CD14-positive monocyte (primary cell): Measurements from ENCODE around the gene SOAT2. TPM values are rescaled to one million over a fixed set of nuclear protein-coding genes. Genes with fewer than 3 reads are reported as not detected.

Experiments
- DNase-seq, 3 donors: peaks; one replicate each; pipeline ENCODE4 v3.0.0-alpha.2; 2011 to 2022
- H2AFZ ChIP-seq: 2 replicates; pipeline ENCODE4 v1.6.0; 2012; ENCODE audit warnings: mild to moderate bottlenecking, low read depth, low read length, inconsistent platforms; ENCODE audit not compliant: insufficient read depth, poor library complexity, severe bottlenecking
- H3K27ac ChIP-seq, 2 donors: 1 replicate in 1 of 2; 2 replicates in 1 of 2; pipeline ENCODE4 v1.5.1; 2012 to 2013; ENCODE audit warnings: low read length in 2 of 2, control low read depth in 1 of 2, inconsistent platforms in 1 of 2, low read depth in 1 of 2, mild to moderate bottlenecking in 1 of 2
- H3K27me3 ChIP-seq, 2 donors: one replicate each; pipeline versions ENCODE4 v1.6.0 to v1.6.1; 2011 to 2013; ENCODE audit warnings: low read length in 2 of 2; ENCODE audit not compliant: control insufficient read depth in 2 of 2, insufficient read depth in 2 of 2
- H3K36me3 ChIP-seq, 2 donors: replicated peaks in 1 of 2; 1 replicate in 1 of 2; 2 replicates in 1 of 2; pipeline versions ENCODE4 v1.5.1 to v1.6.1; 2012 to 2013; ENCODE audit warnings: low read length in 2 of 2, control low read depth in 1 of 2, inconsistent platforms in 1 of 2, mild to moderate bottlenecking in 1 of 2; ENCODE audit not compliant: insufficient read depth in 2 of 2, control insufficient read depth in 1 of 2
- H3K4me1 ChIP-seq, 2 donors: 1 replicate in 1 of 2; 2 replicates in 1 of 2; pipeline versions ENCODE4 v1.5.1 to v1.6.1; 2012 to 2013; ENCODE audit warnings: low read length in 2 of 2, control low read depth in 1 of 2, inconsistent platforms in 1 of 2, mild to moderate bottlenecking in 1 of 2, moderate library complexity in 1 of 2; ENCODE audit not compliant: insufficient read depth in 2 of 2, control insufficient read depth in 1 of 2
- H3K4me2 ChIP-seq: replicated peaks from 2 replicates; pipeline ENCODE3; 2012; ENCODE audit warnings: low read length, moderate library complexity, mild to moderate bottlenecking; ENCODE audit not compliant: poor library complexity, severe bottlenecking; ENCODE audit errors: extremely low read depth
- H3K4me3 ChIP-seq, 3 experiments: fragments of 200-600 bp in 1 of 3; sonication (generic) in 1 of 3; replicated peaks in 1 of 3; 1 replicate in 2 of 3; 2 replicates in 1 of 3; pipeline ENCODE4 v1.5.1; 2011 to 2013; ENCODE audit warnings: low read length in 3 of 3, mild to moderate bottlenecking in 3 of 3, control low read depth in 2 of 3, low read depth in 2 of 3, inconsistent platforms in 1 of 3, moderate library complexity in 1 of 3
- H3K79me2 ChIP-seq: 2 replicates; pipeline ENCODE4 v1.6.0; 2012; ENCODE audit warnings: mild to moderate bottlenecking, control low read depth, inconsistent platforms, low read length, moderate library complexity; ENCODE audit not compliant: insufficient read depth
- H3K9ac ChIP-seq: 2 replicates; pipeline ENCODE4 v1.6.0; 2017; ENCODE audit warnings: low read length, mild to moderate bottlenecking; ENCODE audit not compliant: insufficient read depth, poor library complexity, severe bottlenecking
- H3K9me3 ChIP-seq, 2 donors: replicated peaks in 1 of 2; 1 replicate in 1 of 2; 2 replicates in 1 of 2; pipeline versions ENCODE4 v1.5.1 to v1.6.1; 2012 to 2013; ENCODE audit warnings: low read length in 2 of 2, control low read depth in 1 of 2; ENCODE audit not compliant: control insufficient read depth in 1 of 2, insufficient read depth in 1 of 2
- H4K20me1 ChIP-seq: 2 replicates; pipeline ENCODE4 v1.6.0; 2012; ENCODE audit warnings: mild to moderate bottlenecking, low read length, control low read depth, moderate library complexity; ENCODE audit not compliant: insufficient read depth
- H3K27ac Mint-ChIP-seq, 7 donors: one replicate each; pipeline ENCODE4 v1.8.0; 2020; ENCODE audit warnings: mild to moderate bottlenecking in 7 of 7, mixed read lengths in 7 of 7, moderate library complexity in 6 of 7, inconsistent platforms in 2 of 7
- H3K27me3 Mint-ChIP-seq, 3 donors: one replicate each; pipeline ENCODE4 v1.8.0; 2021 to 2022; ENCODE audit warnings: low read depth in 3 of 3, mild to moderate bottlenecking in 3 of 3, mixed read lengths in 3 of 3, moderate library complexity in 3 of 3, inconsistent platforms in 1 of 3
- H3K36me3 Mint-ChIP-seq, 2 donors: one replicate each; pipeline ENCODE4 v1.8.0; 2020; ENCODE audit warnings: mixed read lengths in 2 of 2, inconsistent platforms in 1 of 2, mild to moderate bottlenecking in 1 of 2
- H3K4me1 Mint-ChIP-seq: one replicate; pipeline ENCODE4 v1.8.0; 2020; ENCODE audit warnings: mild to moderate bottlenecking, mixed read lengths
- H3K4me3 Mint-ChIP-seq, 2 donors: one replicate each; pipeline ENCODE4 v1.8.0; 2020; ENCODE audit warnings: mild to moderate bottlenecking in 2 of 2, mixed read lengths in 2 of 2, moderate library complexity in 1 of 2
- H3K9me3 Mint-ChIP-seq, 7 donors: one replicate each; pipeline ENCODE4 v1.8.0; 2020 to 2022; ENCODE audit warnings: mixed read lengths in 7 of 7, mild to moderate bottlenecking in 6 of 7, moderate library complexity in 6 of 7, inconsistent platforms in 2 of 7
- CTCF ChIP-seq: fragments of 200-600 bp; IDR thresholded peaks from one replicate; pipeline ENCODE4 v1.8.0; 2022; ENCODE audit warnings: antibody characterized with exemption, mild to moderate bottlenecking
- WGBS: methylation state at CpG from one replicate; pipeline ENCODE4 v1.1.5; 2013; ENCODE audit warnings: missing lambda C conversion rate; ENCODE audit not compliant: insufficient coverage; 5-methylcytosine and 5-hydroxymethylcytosine counted together
- intact Hi-C, 2 donors: fragments of 100-400 bp; cut with micrococcal nuclease; formaldehyde crosslinking; loops; one replicate each; pipeline versions ENCODE4 v1.15.0 to v1.15.1; 2023
- polyA plus RNA-seq, 3 donors: library from polyadenylated mRNA; depleted of rRNA in 1 of 3; unstranded in 2 of 3; stranded (reverse) in 1 of 3; fragments of 300-500 nt in 2 of 3; fragments of >200 nt in 1 of 3; fragmentation: Illumina TruSeq in 2 of 3; gene quantifications; 1 replicate in 2 of 3; 2 replicates in 1 of 3; pipeline ENCODE4 v1.2.3, GENCODE V29; 2012 to 2021

The SOAT2 gene
- polyA plus RNA-seq, 3 donors: not detected

- DNase-seq: no peak
- H3K79me2 ChIP-seq: no peaks in the 10 kb centered on the region
- no peaks in the 10 kb centered on the region for H3K27me3 ChIP-seq
- Mint-ChIP-seq H3K27ac (no peak overlapping the region), H3K27me3 (peaks cover 0 to 3% (median 2%) of the 10 kb centered on the region in 3 donors), H3K4me3 (no peak overlapping the region), H3K4me1 (no peaks in the 10 kb centered on the region), H3K36me3 (peaks cover 0 to 4% of the 10 kb centered on the region in 2 donors), H3K9me3 (no peaks in the 10 kb centered on the region)
- no peak overlapping the region for H3K4me2 ChIP-seq
- no peaks in the 10 kb centered on the region for H4K20me1 ChIP-seq
- no peak for TF ChIP-seq CTCF
- no peak overlapping the region for H3K27ac ChIP-seq
- no peaks in the 10 kb centered on the region for H3K36me3 ChIP-seq
- no peak overlapping the region for H3K4me3 ChIP-seq
- no peak overlapping the region for H3K9ac ChIP-seq
- H3K4me1 ChIP-seq: no peaks in the 10 kb centered on the region
- intact Hi-C loops: no loop called here
- no peak overlapping the region for H2AFZ ChIP-seq
- H3K9me3 ChIP-seq: no peaks in the 10 kb centered on the region
Observed at GRCh38 chr12:53152390-53152789, 49.1 kb downstream of the SOAT2 start.

DNA sequence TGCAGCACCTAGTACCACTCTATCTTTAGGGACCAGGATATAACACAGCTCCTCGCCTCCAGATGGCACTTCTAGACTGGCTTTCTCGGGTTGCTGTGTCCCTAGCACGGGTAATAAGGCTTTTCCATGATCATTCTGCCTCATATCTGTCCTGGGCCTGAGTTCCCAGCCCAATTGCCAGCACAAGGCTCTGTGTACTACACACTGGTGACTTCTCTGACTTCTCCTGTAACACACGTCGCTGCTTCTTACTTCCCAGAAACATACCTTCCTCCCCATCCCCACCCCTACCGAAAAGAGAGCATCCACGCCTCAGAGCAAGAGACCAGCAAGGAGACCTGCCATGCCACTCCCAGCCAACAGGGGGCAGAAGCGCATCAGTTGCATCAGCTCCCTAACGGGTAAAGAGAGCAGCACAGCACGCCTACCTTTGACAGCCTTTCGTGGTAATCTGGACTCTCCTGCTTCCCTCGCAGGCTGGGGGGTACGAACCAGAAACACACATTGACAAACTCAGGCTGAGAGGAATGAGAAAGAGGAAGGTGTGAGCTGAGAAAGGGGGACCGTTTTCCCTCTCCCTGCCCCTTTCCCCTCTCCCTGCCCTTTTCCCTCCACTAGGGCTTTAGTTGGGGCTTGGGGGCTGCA lies 56.0 kb downstream of the SOAT2 start:
- 14% methylated on average over 10 of the region's 14 CpGs for whole genome bisulfite sequencing
- H3K4me1 ChIP-seq: no peaks in the 10 kb centered on the region
- Mint-ChIP-seq H3K36me3 (peaks cover 3 to 16% of the 10 kb centered on the region in 2 donors), H3K27ac (no peak overlapping the region), H3K4me1 (peaks cover 5% of the 10 kb centered on the region), H3K9me3 (no peaks in the 10 kb centered on the region), H3K4me3 (no peak overlapping the region), H3K27me3 (peaks cover 0 to 6% (median 1%) of the 10 kb centered on the region in 3 donors)
- peak; percentile 63 to 71 (median 71) for DNase-seq
- no peaks in the 10 kb centered on the region for H3K79me2 ChIP-seq
- H3K4me2 ChIP-seq: no peak overlapping the region
- no peaks in the 10 kb centered on the region for H3K9me3 ChIP-seq
- peak overlapping the region; percentile 57 for H2AFZ ChIP-seq
- H4K20me1 ChIP-seq: no peaks in the 10 kb centered on the region
- no peak overlapping the region for H3K9ac ChIP-seq
- H3K4me3 ChIP-seq: no peak overlapping the region
- no peaks in the 10 kb centered on the region for H3K27me3 ChIP-seq
- peaks cover 0 to 5% of the 10 kb centered on the region in 2 donors for H3K36me3 ChIP-seq
- H3K27ac ChIP-seq: no peak overlapping the region
- TF ChIP-seq CTCF: peak; percentile 94
- intact Hi-C loops: loop anchor here (1.0 to 2.0 kb wide), 2 partner anchors 38 to 41 kb away; no protein-coding TSS in a partner anchor
